ENCODE results near the gene ATG13. TPM values are rescaled to one million over a fixed set of nuclear protein-coding genes. Genes with fewer than 3 reads are reported as not detected.
"Not testable (repeated sequence)": the region's sequence is repeated elsewhere in the genome, so short reads cannot be mapped to it uniquely, and the experiment has no call there.

ATG13 gene
- total RNA-seq, 2 donors from 2014 or later = 54.3 to 172 TPM

DNA sequence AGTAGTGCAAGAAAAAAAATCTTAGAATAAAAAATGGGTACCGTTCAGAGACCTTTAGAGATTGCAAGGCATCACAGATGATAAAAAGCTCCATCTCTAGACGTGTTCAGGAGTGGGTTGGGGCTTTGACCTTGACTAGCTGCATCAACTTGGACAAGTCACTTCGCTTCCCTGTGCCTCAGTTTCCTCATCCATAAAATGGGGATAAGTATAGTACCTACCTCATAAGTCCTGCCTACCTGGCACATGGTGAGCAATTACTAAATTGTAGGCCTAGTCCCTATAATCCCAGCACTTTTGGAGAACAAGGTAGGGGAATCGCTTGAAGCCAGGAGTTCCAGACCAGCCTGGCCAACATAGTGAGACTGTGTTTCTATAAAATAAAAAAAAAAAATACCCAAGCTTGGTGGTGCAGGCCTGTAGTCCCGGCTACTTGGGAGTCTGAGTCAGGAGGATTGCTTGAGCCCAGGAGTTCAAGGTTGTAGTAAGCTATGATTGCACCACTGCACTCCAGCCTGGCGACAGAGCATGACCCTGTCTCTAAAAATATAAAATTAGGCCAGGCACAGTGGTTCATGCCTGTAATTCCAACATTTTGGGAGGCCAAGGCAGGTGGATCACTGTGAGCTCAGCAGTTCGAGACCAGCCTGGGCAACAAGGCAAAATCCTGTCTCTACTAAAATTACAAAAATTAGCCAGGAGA lies 95.7 kb downstream of the ATG13 start:
- Histone ChIP-seq H3K4me1 (replicated peaks) (no peaks in the 10 kb centered on the region), H3K36me3 (no peaks in the 10 kb centered on the region), H3K4me3 (no peak overlapping the region), H3K9me3 (no peaks in the 10 kb centered on the region), H3K27ac (no peak overlapping the region), H3K27me3 (replicated peaks; ENCODE audit: insufficient read depth) (no peaks in the 10 kb centered on the region)
- TF ChIP-seq, protein P1, sequence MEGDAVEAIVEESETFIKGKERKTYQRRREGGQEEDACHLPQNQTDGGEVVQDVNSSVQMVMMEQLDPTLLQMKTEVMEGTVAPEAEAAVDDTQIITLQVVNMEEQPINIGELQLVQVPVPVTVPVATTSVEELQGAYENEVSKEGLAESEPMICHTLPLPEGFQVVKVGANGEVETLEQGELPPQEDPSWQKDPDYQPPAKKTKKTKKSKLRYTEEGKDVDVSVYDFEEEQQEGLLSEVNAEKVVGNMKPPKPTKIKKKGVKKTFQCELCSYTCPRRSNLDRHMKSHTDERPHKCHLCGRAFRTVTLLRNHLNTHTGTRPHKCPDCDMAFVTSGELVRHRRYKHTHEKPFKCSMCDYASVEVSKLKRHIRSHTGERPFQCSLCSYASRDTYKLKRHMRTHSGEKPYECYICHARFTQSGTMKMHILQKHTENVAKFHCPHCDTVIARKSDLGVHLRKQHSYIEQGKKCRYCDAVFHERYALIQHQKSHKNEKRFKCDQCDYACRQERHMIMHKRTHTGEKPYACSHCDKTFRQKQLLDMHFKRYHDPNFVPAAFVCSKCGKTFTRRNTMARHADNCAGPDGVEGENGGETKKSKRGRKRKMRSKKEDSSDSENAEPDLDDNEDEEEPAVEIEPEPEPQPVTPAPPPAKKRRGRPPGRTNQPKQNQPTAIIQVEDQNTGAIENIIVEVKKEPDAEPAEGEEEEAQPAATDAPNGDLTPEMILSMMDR (IDR thresholded peaks at IDR 0.05) = no peak
- TF ChIP-seq POLR2AphosphoS5 (IDR thresholded peaks at IDR 0.05) (no peak), POLR2A (IDR thresholded peaks at IDR 0.05) (no peak)
- no peak for DNase-seq (ENCODE audit: low spot score)
- intact Hi-C loops (cut with DNase I) = no loop called here
- 93% methylated on average over 7 of the region's 7 CpGs for WGBS

DNA sequence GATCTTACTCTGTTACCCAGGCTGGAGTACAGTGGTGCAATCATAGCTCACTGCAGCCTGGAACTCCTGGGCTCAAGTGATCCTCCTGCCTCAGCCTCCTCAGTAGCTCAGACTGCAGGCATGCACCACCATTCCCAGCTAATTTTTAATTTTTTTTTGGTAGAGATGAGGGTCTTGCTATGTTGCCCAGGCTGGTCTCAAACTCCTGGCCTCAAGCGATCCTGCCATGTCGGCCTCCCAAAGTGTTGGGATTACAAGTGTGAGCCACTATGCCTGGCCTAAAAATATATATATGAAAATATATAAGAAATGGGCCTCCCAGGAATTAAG lies 100.4 kb downstream of the ATG13 start:
- 96% methylated on average over 2 of the region's 2 CpGs for WGBS
- H3K36me3 ChIP-seq; H3K9me3 ChIP-seq; H3K4me3 ChIP-seq; H3K27ac ChIP-seq; intact Hi-C loops (cut with DNase I); H3K4me1 ChIP-seq (replicated peaks); DNase-seq (ENCODE audit: low spot score); H3K27me3 ChIP-seq (replicated peaks; ENCODE audit: insufficient read depth): not testable (repeated sequence)

DNA sequence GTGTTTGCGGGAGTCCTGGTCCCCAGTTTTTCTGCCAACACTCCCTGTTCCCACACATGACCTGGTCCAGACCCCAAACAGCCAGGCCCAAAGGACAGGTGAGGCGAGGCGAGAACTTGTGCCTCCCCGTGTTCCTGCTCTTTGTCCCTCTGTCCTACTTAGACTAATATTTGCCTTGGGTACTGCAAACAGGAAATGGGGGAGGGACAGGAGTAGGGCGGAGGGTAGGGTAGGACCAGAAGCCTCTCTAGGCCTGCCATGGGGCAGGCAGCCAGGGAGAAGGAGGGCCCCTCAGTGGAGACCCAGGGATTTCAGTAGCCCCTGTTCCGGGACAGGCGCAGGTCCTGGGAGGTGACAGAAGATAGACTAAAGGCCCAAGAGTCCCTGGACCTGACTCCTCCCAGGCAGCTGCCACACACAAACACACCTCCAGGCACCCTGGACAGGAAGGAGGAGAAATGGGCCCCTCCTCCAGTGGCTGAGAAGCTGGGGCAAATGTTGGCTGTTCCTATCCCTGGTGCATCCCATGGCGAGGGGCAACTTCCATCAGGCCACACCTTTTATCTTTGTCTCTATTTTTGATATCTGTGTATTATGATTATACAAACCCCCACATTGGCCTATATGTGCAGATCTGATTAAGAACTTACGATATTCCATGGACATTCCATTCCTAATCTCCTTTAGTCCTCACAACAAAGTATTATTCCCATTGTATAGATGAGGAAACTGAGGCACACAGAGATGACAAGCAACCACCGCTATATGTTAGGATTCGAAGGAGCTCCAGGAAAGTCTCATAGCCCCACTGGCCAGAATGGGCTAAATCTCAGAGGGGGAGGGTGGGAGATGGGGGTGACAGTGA lies 101.0 kb downstream of the ATG13 start:
- H3K9me3 ChIP-seq = no peaks in the 10 kb centered on the region
- no peak for TF ChIP-seq POLR2AphosphoS5 (IDR thresholded peaks at IDR 0.05)
- no peak for TF ChIP-seq POLR2A (IDR thresholded peaks at IDR 0.05)
- TF ChIP-seq, protein P1 (IDR thresholded peaks at IDR 0.05) = no peak
- intact Hi-C loops (cut with DNase I) = no loop called here
- H3K27me3 ChIP-seq (replicated peaks; ENCODE audit: insufficient read depth) = no peaks in the 10 kb centered on the region
- no peaks in the 10 kb centered on the region for H3K4me1 ChIP-seq (replicated peaks)
- H3K27ac ChIP-seq = no peak overlapping the region
- no peaks in the 10 kb centered on the region for H3K36me3 ChIP-seq
- H3K4me3 ChIP-seq = no peak overlapping the region
- 72% methylated on average over 11 of the region's 11 CpGs for WGBS
- no peak for DNase-seq (ENCODE audit: low spot score)

DNA sequence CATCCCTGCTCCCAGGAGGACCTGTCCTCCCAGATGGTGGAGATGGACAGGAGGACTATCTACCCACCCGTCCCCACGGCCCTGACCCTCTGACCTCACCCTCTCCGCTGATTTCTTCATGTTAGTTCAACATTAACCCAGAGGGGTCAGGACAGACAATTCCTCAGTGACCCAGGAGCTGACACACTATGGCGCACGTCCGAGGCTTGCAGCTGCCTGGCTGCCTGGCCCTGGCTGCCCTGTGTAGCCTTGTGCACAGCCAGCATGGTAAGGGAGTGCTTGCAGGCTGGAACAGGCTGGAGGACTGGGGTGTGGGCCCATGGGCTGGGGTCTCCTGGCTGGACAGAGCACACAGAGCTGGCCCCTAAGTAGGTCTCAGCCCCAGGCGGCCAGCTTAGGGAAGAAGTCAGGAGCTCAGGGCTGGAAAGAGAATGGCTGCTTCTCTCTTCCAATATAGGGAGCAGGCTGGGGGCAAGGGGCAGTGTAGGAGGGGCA lies 101.7 kb downstream of the ATG13 start, which contains the start of gene F2:
Gene F2 (plus strand): TSS at position 166 of the 495 bp plus-strand sequence. CDS start 23 bp downstream, at position 189.
- intact Hi-C loops (cut with DNase I) = no loop called here
- Histone ChIP-seq H3K36me3 (no peaks in the 10 kb centered on the region), H3K9me3 (no peaks in the 10 kb centered on the region), H3K27ac (no peak within 1 kb of the TSS), H3K27me3 (replicated peaks; ENCODE audit: insufficient read depth) (no peaks in the 10 kb centered on the region), H3K4me1 (replicated peaks) (no peaks in the 10 kb centered on the region), H3K4me3 (no peak within 1 kb of the TSS)
- DNase-seq (ENCODE audit: low spot score) = no peak
- no peak for TF ChIP-seq POLR2A (IDR thresholded peaks at IDR 0.05)
- WGBS = 85% methylated on average over 7 of the region's 7 CpGs

DNA sequence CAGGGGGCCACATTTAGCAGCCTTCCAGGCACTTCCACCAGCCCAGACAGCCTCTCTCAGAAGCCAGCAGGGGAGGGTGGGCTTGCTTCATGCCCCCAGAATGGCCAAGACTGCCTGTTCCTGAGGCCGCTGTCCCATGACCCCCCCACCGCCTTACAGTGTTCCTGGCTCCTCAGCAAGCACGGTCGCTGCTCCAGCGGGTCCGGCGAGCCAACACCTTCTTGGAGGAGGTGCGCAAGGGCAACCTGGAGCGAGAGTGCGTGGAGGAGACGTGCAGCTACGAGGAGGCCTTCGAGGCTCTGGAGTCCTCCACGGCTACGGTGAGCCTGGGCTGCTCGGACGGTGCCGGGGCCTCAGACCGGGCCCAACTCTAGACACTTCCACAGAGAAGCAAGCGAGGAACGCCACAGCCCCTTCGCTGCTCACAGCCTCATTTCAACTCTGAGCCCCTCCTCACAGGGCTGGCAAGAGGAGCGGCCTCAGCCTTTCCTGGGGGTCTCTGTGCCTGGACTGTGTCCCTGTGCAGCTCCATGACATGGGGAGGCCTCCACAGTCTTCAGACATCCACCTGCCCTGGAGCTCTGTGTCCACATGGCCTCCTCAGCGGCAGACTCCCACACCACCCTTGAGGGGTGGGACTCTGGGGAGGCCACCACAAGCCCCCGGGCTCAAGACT lies 102.3 kb downstream of the ATG13 start:
- H3K4me1 ChIP-seq (replicated peaks) = no peaks in the 10 kb centered on the region
- no peak overlapping the region for H3K27ac ChIP-seq
- no peaks in the 10 kb centered on the region for H3K9me3 ChIP-seq
- intact Hi-C loops (cut with DNase I) = no loop called here
- H3K4me3 ChIP-seq = no peak overlapping the region
- no peaks in the 10 kb centered on the region for H3K27me3 ChIP-seq (replicated peaks; ENCODE audit: insufficient read depth)
- 88% methylated on average over 25 of the region's 25 CpGs for WGBS
- TF ChIP-seq, protein P1 (IDR thresholded peaks at IDR 0.05) = no peak
- TF ChIP-seq POLR2AphosphoS5 (IDR thresholded peaks at IDR 0.05) = no peak
- TF ChIP-seq POLR2A (IDR thresholded peaks at IDR 0.05) = no peak
- no peaks in the 10 kb centered on the region for H3K36me3 ChIP-seq
- DNase-seq (ENCODE audit: low spot score) = no peak
